A172 (cell line): ENCODE data around the gene CMSS1. TPM values are rescaled to one million over a fixed set of nuclear protein-coding genes. Genes with fewer than 3 reads are reported as not detected.

Experiments used
- DNase-seq: peaks from one replicate; pipeline ENCODE4 v3.0.0-alpha.2; 2015; ENCODE audit warnings: low spot score
- total RNA-seq: library from RNA; depleted of rRNA; stranded (reverse); fragments of >200 nt; shearing (Covaris generic); gene quantifications from 2 replicates; pipeline ENCODE4 v1.2.3, GENCODE V29; 2014

Gene CMSS1
- total RNA-seq, 1 experiment from 2014 or later: 48.6 TPM

DNA sequence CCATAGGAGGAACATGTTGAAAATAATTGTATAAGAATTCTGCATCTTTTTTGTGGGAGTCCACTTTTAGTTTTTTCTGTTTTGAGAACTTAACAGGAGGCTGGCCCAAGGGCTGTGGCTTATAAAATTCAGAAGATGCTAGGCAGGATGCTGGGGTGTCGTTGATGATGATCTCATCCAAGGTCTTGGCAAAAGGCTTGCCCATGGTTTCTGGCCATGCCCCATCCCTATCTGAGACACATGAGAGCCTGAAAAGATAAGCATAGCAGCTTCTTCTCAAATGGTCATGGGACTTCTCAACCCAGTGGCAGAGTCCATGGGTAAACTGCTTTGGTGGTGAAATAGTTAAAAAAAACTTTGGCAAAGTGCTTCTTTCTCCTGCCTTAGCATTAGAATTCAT, 35.2 kb downstream of the CMSS1 start:
- no peak for DNase-seq

DNA sequence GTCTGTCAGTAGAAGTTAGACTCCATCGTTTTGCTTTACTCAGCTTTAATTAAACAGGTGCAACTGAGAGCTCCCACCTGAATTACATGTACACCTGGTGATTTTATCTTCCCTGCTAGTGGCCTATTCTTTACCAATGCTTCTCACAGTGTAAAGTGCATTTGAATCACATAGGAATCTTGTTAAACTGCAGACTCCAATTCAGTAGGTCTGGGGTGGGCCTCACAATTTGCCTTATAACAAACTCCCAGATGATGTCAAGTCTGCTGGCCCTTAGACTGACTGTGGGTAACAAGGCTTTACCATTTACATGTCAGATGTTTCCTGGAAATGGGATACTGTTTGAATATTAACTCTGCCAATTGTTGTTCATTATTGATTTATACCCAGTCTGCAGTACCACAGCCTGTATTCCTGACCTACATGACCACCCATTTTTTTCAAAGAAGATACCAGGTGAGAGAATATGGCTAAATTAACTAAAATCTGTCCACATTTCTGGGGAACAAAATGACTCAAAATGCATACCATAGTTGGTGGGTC, 37.2 kb downstream of the CMSS1 start:
- DNase-seq: no peak

DNA sequence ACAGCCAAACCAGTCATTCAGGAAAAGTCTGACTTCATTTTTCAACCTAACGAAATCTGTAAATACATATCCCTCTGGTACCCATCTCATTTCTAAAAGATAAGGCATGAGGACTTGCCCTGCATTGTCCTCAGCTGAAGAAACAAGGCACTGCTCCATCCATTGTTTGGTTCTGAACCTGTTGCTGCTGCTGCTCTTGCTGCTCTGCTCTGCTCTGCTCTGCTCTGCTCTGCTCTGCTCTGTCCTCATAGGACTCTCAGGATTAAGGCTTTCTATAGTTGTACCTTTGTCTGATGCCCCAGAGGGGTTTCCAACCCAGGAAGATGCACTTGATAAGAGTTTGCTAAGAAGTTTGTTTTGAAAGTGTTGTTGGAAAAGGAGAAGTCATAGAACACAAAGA, 38.2 kb downstream of the CMSS1 start:
- DNase-seq: no peak

DNA sequence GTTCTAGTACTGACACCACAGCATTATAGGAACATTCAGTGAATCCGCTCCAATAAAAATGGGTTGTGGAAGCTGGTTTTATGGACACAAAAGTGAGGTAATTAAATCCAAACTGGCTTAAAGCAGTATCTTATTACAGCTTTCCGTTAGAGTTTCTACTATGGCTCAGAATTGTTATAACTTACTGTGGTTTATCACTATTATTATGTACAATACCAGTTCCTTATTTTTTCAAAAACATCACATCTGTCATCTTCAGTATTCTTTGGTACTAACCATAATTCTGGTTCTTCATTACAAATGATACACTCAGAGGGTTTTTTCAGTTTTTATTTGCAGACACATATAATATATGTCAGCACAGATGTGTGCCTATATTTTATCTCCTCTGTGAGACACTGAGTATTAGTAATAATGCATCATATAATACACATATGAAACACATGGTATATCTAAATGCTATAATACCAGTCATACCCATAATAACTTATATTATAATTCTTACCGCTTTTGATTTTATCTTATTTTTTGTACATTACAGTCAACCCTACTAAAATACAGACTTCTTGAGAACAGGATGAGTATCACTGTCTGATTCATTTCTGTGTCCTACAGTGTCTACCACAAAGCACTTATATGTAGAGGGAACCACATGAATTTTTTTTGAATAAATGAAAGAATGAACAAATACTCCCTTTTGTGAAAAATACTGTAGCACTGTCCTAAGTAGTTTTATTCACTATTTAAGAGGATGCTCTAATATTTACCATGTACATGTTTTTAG, 39.0 kb downstream of the CMSS1 start:
- DNase-seq: no peak

DNA sequence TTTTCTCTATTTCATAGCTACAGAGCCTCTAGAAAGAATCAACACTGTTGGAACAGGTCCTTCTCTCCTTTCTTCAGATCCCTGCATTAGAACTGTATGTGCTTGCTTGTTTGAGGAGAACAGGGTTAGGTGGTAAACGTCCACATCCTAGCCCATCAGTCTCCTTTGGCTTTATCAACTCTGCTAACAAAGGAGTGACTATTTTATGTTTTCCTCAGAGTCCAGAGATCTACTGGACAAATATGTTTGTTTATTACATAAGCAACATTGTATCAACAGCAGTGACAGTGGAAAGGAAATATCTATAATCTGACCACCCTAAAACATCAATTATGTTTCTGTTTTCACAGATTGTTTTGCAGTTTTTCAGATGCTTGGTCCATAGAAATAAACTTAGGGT, 39.6 kb downstream of the CMSS1 start:
- no peak for DNase-seq

DNA sequence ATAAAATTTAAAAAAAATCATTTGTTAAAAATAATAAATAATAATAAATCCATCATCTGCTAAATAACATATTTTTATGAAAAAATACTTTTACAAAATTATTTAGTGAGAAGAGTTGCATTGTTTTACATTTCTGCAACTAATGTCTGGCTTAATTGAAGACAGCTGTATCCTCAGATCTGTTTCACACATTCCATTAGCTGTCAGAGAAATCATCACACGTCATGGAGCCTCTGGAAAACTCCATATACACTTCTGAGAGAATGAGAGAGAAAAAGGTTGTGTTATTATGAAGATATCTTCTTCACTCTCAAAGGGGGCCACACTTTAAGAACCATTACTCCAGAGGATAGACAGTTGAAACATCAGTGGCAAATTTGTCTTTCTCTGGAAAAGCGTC, 40.8 kb downstream of the CMSS1 start:
- no peak for DNase-seq

DNA sequence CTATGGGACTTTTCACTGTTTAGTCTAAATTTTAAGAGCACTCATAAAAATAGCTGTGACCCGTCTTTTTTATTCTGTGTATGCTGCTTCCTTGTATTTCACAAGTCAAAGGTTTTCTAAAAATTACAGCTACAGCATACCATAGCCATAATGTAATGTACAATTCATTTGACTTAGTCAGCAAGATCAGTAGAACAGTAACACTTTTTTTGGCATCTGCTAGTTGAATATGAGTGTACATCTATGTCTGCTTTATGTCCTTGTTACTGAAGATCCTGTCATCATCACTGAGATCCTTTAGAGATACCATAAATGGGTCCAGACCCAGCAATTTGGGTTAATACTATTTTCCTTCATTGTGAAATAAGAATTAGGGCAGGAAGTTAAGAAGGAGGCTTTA, 42.2 kb downstream of the CMSS1 start:
- peak; percentile 81 for DNase-seq

DNA sequence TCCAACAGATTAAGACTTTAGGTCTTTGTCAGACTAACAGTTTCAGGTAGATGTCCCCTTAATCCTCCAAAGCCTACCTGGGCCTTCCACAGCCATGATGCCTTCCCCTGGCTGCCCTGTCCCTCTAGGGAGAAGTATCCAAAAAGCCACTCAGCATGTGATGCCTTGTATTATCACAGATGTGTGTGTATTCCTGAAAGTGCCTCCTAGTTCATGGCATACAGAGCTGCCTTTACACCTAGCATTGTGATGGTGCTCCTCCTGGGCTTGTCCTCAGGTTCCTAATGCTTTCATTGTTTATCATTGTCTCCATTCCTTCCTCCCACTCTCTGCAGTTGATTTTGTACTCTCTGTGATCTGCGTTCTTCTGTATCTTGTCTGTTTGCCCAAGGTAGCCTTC, 43.6 kb downstream of the CMSS1 start:
- DNase-seq: no peak

DNA sequence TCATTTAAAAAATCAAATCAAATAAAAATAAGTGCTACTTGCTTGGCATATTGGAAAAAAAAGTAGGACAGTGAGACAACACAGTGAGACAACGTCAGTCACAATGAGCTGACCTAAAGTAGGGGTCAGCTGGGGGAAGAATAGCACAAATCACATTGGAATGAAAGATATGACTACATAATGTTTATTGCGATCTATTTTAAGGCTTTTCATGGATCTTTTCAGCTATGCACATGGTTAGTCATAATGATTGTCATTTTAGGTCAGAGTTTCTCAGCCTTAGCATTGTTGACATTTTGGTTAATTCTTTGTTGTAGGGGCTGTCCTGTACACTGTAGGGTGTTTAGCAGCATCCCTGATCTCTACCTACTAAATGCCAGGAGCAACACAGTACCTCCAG, 44.5 kb downstream of the CMSS1 start:
- DNase-seq: peak; percentile 76

DNA sequence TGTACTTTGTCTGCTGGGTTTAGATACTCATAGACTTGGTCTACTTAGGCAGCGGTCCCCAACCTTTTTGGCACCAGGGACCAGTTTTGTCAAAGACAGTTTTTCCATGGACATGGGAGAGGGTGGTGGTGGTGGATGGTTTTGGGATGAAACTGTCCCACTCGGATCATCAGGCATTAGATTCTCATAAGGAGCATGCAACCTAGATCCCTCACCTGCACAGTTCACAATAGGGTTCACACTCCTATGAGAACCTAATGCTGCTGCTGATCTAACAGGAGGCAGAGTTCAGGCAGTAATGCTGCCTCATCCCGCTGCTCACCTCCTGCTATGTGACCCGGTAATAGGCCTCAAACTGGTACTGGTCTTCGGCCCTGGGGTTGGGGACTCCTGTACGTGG, 45.3 kb downstream of the CMSS1 start:
- DNase-seq: no peak

DNA sequence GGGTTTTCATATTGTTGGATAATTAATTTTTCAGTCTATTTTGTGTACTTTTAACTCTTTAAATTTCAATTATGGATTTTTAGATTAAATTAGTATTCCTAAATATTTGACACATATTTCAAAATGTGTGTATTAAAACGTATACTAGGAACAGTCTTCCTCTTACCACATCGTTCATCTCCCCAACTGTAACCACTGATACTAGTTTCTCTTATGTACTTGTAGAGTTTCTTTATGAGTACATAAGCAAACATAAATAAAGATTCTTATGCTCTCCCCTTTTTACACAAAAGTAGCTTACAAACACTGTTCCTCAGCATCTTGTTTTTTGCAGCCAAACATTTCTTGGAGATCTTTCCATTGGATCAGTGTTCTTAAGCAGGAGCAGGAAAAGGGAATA, 45.9 kb downstream of the CMSS1 start:
- DNase-seq: no peak

DNA sequence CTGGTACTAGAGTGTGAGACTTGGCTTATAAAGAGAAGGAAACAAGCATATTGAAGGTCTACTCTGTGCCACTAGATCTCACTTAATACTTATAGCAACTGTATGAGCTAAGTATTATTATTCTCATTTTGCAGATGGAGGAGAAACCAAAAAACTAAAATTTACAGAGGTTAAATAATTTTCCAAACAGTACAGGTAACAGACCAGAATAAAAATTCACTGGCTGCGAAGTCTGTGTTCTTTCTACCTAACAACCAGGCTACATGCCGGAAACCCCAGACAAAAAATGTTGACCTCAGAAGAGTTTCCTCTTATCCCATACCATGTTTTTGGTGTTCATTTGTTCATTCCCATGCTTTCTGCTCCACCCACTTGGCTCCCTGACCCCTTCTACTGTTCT, 46.6 kb downstream of the CMSS1 start:
- DNase-seq: no peak

DNA sequence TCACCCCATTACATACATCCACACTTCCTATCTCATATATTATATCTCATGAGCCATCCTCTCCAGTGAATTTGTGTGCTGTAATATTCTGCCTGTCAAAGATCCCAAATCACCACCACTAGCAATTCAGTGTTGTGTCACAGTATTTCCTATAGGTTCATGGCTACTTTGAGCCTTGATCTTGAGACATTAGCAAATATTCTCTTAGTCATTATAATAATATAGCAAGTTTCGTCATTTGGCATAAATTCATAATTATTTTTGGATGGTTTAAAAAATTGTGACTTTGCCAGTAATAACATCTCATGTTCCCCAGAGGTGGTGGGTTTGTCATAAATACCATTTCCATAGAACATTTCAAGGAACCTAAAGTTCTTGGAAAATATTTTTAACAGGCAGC, 47.7 kb downstream of the CMSS1 start:
- DNase-seq: no peak

DNA sequence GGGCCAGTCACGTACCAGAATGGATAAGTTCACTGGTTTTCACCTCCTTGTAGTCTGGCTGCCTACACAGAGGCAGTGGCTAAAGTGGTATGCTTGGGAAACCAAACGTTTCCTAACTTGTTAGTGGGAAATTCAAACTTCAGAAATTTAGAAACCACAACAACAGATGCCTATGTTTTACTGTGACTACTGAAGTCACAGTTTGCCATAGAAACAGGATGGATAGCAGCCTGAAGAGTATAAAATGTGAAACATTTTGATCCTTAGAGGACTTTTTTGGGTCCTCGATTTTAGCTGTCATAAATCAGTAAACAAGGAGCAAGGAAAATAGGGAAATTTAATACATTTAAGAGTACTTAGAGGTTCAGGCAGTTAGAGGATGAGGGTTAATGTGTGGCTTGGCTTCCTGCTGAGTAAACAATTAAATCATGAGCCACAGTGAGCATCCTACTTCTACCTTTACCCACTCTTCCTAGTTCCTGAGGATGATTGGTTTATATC, 48.6 kb downstream of the CMSS1 start:
- DNase-seq: peak; percentile 50

DNA sequence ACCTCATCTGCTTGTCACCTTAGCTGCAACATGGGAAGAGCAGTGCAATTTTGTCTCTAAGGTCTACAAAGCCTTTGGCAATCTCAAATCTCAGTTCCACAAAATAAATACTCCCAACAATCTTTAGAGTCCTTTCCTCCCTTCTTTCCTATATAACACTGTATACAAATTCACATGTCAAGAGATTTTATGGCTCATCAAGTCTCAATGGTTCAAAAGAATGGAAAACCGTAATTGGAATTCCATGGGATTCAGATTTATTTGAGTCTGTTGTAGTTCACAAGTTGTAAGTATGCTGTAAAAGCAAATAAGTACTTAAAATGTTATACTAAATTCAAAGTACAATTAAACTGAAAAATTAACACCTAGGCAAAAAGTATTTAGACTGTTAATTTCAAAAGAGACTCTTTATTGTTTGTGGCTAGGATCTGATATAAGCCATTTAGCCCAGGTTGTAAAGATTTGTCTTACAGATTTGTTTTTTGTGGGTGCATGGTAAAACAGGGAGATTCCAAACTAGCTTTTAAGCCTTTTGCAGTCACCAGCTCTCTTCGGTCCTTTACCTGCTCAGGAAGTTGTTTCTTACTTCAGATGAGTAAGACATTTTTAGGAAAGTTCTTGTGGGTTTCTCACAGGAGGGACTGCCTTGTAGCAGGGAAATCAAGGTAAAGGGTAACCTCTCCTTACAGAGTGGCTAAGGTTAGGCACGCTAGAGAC, 50.1 kb downstream of the CMSS1 start:
- DNase-seq: no peak

DNA sequence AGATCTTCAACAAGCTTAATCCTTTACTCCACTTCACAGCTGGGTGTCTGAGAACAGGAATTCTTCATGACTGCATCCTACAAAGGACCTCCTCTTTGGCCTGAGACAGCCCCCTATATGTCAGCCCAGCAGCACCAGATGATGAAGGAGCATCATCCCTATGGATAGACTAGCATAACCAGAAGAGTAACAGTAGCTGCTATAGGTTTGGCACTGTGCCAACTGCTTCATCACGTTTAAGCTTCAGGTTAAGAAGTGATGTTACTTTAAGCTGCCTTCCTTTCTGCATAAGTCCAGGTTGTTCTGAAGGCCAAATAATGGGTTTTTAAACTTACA, 50.6 kb downstream of the CMSS1 start:
- DNase-seq: no peak

DNA sequence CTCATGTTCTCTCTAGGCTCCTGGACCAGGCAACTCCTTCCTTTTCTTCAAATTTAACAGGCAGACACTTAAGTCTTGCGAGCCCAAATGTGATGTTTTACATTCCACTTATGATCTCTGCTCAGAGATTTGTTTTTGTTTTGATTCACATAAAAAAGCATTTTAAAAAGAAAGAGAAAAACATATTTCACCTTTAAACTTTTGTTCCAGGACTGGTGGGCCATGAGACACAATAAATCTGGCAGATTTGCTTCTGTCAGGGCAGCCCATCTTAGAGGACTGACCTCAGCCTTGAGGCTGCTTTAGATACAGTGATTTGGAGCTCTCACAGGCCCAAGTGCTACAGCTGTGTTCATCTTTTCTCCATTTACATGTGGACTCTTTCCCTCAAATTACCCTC, 52.0 kb downstream of the CMSS1 start:
- DNase-seq: no peak

DNA sequence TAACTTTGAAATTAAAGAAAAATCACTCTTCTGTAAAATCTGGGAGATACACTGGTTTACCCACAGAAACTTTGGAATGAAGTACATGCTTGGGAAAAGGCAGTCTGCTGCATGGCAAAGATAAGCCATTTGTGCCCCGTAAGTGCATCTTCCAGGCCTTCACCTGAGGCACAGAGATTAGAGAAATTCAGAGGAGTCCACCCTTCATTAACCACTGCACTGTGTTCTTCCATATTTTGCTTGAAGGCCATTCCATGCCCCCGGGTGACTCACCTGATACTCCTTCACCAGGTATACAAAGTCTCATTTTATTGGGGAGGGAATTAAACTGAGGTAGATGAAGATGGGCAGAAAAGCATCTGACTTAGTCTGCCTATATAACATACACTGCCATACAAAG, 53.0 kb downstream of the CMSS1 start:
- no peak for DNase-seq

DNA sequence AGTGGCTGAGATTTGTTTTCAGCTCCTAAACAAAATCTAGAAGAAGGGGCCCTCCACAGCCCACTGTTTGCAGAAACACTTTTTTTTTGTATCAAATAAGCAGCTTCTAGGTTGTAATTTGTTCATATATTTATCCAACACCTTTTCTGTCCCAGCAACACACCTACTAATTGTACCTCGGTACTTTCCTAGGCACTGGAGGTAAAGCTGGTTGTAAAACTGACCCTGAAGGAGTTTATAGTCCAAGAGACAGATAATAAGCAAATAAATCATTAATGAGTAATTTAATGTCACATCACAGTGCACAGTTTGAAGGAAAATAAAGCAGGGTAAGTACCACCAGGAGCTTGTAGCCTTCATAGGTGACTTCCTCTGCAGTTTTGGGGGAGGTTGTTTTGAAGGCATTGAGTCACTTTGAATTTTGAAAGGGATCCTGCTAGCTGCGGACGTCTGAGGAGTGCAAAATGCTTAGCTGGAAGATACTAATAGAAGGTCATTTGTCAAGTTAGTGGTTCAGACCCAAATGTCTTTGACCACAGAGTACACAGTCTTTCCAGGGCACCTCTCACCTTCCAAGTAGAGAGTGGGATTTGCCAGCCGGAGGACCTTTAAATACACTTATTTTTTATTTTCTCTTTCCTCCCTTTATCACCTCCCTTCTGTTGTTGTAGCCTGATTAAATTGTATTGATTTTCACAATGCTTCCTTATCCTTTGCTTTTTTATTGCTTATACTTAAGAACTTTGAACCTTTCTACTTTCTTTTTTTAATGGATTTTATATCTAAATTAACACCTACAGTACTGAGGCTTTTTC, 53.8 kb downstream of the CMSS1 start:
- no peak for DNase-seq

DNA sequence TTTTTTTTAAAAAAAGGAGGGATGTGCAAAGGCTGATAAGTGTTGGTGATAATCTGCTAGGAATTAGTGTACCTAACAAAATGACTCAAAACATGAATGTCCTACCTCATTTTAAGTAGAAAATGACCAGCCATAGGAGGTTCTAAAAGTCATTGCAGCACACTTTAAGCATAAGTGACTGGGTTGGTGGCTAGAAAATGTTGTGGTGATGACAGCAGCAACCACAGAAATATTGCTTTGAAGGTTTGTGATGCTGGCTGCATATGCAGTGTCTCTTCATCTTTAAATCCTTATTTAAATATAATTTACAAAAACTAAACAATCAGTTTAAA, 55.2 kb downstream of the CMSS1 start:
- no peak for DNase-seq

DNA sequence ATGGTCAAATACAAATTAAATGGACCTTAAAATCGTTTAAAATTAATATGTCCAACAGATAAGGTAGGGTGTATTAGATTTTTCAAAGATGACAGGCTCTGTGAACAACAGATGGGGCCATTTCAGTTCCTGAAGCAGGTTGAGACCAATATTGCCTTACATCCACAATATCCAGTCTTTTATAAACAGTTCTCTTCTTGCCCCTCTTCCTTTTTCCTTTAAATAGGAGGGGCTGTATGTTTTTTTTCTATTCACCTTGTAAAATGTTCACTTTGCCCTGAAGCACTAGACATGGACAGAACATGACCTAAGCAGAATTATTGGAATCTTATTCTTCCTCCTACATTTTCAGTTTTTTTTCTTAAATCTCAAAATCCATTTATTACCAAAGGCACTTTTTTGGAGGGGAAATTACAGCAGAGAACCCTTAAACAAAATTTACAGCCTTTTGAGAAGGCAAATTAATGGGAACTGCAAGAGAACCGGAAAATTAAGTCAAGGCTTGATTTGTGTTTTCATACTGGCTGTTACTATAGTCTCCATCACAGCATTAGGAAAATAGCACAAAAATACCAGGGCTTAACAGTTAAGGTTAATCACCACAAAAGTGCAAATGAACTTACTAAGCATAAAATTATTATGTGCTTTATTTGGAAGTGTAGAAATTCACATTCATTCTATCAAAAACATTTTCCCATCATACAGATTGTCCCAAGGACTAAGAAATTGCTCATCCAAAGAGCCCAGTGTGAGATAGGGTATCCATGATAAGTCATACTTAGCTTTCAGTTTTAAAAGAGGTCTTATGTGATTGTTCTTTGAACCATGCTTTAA, 55.8 kb downstream of the CMSS1 start:
- no peak for DNase-seq
